Epithelial cell of umbilical artery (primary cell): ENCODE measurements around the gene DPT. TPM values are rescaled to one million over a fixed set of nuclear protein-coding genes. Genes with fewer than 3 reads are reported as not detected.

ENCODE experiments used
- total RNA-seq: library from RNA; depleted of rRNA; stranded (reverse); fragments of >200 nt; gene quantifications from 2 replicates; pipeline ENCODE4 v1.2.3, GENCODE V29; 2014

The DPT gene
- not detected in 2 replicates for total RNA-seq

GRCh38 chr1:168728473-168729404 is at the start of gene DPT:
Gene DPT, minus strand, starts transcription at chr1:168729206. Its CDS starts 32 bp downstream, at chr1:168729174.

Other genes with a start within 250 kb of the DPT start
- not detected in 2 replicates for gene XCL2, start 185.2 kb downstream of the DPT start, total RNA-seq
- not detected in 2 replicates for gene XCL1, start 152.6 kb downstream of the DPT start, total RNA-seq